HG03045 (cell line): Measurements from ENCODE around the gene GOLGA3.
"Not testable (repeated sequence)": the region's sequence is repeated elsewhere in the genome, so short reads cannot be mapped to it uniquely, and the experiment has no call there.

Experiments
- ATAC-seq: cut with Tn5 transposase; IDR thresholded peaks from one replicate; pipeline ENCODE4 v1.9.1; 2021; ENCODE audit warnings: mild to moderate bottlenecking, moderate library complexity; ENCODE audit not compliant: unreplicated experiment

Gene GOLGA3

DNA sequence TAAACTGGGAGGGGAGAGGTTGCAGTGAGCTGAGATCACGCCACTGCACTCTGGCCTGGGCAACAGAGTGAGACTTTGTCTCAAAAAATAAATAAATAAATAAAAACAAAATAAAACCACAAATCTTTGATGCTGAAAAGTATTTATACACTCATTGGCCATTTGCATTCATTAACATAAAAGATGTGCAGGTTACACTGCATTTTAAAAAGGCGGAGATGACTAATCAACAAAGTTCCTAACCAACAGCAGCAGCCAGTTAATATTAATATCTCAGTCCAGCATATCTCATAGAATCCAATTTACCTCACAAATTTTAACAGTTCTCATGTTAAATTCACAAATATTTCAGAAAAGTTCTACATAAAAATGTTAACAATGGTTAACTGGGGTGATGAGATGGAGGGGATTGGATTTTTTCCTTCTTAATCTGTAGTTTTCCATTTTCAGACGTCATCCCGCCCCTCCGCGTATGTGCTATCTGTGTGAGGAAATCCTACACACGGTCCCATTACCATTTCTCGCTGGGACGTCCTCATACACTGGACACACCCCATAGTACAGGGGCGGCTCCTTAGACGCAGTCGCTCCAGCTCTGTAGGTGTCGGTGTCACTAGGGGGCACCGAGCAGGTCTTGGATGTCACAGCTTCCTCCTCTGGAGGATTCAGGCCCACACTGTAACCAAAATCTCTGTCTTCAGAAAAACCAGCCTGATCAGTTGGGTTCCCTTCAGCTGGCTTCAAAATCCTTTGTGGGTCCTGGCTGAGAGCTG is 74.3 kb downstream of the GOLGA3 start:
- no peak for ATAC-seq

DNA sequence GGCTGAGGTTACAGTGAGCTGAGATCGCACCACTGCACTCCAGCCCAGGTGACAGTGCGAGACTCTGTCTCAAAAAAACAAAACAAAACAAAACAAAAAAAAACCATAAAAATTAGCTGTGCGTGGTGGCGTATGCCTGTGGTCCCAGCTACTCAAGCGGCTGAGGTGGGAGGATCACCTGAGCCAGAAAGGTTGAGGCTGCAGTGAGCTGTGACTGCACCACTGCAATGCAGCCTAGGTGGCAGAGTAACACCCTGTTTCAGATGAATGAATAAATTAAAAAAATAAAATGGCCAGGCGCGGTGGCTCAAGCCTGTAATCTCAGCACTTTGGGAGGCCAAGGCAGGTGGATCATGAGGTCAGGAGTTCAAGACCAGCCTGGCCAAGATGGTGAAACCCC is 75.0 kb downstream of the GOLGA3 start:
- ATAC-seq: not testable (repeated sequence)

DNA sequence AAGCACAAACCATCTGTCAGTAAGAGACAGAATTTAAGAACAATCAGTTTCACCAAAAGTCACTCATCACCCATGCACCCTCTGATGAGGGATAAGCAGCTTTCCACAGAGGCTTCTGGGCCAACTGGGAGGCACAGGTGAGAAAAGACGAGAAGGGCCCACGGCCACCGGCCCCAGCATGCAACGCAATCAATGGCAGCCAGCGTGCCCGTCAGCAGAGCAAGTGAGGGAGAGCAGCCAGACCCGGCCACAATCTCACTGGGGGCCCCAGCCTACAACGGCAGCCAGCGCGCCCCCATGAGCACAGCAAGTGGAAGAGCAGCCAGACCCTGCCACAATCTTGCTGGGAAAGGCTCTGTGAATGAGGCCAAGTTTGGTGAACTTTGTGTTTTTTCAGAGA is 80.3 kb downstream of the GOLGA3 start:
- ATAC-seq: no peak

DNA sequence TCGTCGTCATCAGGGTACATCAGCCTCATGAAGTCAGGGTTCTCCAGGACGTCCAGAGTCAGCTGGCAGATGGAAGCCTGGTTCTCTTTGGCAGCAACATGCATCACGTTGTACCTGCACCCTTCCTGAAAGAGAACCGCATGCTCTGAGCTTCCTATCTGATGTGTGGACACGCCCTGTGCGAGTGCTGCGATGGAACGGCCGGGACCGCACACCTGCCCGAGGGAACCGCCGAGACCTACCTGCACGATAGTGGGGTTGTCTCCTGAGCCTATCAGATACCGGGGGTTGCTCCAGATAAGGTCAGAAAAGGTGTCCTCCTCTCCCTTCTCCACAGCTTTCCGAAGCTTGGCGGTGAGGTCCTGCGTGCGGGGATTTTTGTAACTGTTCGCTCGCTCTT is 80.8 kb downstream of the GOLGA3 start:
- no peak for ATAC-seq

DNA sequence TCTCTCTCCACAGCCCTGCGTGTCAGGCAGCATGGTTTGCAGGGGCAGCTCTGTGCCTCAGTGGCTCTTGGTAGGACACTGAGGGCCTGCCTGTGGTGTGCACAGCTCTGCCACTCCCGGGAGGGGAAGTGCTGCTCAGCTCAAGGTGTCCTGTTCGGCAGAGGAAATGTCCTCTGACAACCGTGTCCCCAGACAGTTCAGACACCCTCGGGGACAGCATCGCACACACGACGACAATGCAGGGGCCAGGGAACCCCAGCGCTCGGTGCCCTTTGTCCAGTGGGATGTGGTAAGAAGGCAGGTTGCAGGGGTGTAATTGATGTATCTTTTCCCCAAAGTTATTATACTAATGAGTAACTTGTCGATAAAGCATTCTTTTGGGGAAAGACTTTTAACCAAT is 81.3 kb downstream of the GOLGA3 start:
- no peak for ATAC-seq

DNA sequence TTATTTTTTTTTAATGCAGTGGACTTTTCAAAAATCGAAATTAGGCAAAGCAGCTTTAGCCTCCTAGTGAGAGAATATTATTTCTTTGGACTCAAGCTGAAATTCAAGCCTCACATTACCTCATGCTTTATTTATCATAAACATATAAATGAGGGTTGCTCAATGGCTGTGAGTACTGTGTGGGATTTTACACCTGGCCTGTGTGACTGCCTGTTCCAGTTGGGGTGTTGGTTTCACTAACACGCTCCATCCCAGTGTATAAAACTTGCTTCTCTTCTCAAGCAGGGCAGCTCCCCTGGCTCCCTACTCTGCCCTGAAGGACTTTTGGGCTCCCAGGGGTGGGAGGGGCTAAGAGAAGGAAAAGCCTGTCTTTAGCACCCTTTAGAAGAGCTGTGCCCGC is 82.1 kb downstream of the GOLGA3 start:
- no peak for ATAC-seq

DNA sequence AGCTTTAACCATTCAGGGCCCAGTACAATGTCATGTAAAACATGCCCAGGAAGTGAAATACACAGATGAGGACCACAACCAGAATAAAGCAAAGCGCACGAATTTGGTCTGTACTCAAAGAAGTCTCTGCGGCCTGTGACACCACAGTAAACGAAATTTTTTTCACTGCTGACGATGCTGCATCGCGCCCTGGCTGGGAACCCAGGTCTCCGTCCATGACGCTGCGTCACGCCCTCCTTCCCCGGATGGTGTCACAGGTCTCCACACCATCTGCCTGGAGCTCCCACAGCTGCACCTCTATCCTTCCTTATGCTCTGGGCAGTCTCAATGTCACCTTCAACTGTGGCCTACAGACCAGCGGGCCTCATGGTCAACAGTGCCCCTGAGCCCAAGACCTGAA is 84.8 kb downstream of the GOLGA3 start:
- no peak for ATAC-seq

DNA sequence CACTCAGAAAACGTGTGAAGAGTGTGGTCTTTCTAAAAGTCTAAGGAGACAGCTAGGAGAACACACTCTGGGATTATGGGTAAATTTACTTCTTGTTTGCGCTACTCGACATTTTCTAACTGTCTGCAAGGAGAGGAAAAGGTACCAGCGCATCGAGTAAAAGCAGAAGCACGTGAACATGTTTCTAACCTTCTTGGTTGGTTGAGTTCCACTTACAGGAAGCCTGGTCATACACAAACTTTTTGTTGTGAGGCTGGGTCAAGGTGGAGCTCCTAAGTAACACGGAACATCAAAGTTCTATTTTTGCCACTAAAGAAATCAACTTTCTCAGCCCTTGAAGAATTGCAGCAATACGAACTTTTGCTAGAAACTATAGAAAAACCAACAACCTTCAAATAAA is 87.0 kb downstream of the GOLGA3 start:
- ATAC-seq: no peak

DNA sequence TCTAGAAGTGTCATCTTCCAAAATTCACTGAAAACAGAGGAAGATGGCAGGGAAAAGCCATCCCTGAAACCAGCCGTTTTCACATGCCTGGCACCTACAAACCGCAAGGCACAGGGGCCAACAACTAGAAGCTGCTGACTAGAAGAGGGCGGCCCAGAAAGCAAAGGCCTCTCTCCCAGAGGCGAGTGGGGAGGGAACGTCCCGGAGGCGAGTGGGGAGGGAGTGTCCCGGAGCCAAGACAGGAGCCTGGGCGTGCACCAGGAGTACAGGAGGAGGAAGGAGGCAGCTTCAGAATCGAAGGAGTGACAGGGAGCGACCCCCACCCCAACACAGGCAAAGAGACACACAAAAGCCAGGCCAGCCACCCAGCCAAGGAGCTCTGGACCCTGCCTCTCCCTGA is 88.0 kb downstream of the GOLGA3 start:
- no peak for ATAC-seq

DNA sequence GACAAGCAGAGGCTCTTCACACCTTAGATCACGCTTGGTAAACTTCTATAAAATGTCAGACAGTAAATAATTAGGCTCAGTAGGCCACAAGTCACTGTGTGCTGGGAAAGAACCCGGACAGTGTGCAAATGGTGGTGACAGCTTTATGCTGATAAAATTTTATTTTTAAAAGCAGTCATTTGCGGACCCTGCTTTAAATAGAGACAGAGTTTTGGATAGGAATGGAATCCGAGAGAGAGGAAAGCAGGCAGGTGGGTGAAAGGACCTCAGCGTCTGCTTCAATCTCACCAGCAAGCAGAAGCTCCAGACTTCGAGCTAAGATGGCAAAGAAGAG is 88.4 kb downstream of the GOLGA3 start:
- no peak for ATAC-seq

DNA sequence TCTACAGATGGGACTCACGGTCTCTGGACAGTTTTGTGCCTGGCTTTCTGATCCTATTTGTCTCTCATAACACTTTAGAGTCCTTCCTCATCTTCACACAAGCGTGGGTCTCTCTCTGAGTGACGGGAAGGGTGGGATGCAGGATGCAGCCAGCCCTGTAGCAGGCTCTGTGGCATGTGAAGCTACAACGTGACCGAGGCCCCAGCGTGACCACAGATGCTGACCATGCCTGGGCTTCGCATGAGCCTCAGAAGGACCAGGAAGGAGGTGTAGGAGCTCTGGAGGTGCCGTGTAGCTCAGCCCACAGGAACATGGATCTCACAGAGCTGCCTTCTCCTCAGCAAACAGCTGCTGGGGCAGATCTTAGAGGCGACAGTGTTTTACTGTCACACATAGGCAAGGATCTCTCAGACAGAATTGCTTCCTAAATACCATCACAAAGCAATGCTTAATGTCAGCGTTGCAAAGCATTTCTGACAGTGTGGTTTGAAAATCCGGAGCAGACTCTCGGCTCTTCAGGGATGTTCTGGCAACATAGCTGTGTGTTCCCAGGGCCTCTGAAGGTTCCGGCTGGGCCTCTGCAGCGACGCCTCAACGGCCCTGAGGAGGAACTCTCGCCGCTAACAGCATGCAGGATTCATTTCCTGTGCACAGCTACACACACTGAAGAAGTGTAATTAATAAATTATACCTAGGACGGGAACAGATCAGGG is 88.9 kb downstream of the GOLGA3 start:
- no peak for ATAC-seq

DNA sequence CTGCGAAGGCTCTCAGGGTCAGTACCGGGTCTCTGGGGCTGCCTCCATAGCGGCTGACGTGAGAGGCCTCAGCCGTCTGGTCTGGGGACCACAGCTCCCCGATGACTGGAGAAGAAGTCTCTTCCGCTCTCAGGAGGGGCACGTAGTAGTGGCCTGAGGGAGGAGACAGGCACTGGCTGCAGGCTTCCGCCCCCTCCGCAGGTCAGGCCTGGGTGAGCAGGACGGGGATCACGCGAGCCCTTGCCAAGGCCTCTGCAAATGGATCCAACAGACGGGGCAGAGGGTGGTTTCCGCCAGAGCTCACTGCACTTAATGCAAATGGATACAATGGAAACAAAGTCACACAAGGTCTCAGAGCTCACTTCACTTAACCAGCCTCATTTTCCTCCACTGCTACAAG is 91.8 kb downstream of the GOLGA3 start:
- ATAC-seq: no peak

DNA sequence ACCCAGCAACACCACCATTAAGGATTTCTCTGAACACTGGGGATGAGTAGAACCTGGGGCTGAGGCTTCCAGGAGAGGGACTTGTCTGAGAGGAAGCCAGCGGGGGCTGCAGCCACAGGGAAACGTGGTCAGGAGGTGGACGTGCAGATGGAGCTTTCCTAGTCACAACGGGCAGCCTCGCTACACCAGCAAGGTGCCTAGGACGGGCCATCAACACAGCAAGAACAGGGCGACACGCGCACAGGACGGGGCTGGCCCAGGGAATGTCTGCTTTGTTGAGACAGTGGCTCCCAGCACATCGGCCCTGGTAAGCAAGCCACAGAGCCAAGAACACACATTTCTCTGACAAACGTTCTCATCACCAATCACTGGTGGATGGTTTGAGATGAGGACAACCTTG is 92.3 kb downstream of the GOLGA3 start:
- ATAC-seq: no peak

DNA sequence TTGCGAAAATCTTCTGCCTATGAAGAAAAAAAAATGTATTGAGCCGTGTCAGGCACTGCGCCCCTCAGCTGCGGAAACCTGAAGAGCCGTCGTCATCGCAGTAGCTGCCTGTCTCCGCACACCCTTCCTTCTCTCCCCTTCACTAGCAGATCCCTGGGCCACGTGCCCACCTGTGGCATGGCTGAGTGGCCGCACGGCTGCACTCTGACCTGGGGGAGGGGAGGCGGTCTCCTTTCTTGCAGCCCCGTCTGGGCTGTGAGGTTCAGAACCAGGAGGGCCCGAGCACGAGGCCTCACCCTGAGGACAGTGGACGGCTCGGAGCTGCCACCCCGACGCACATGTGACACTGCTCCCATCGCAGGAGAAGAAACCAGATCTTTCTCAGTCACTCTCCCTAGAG is 93.2 kb downstream of the GOLGA3 start:
- no peak for ATAC-seq

DNA sequence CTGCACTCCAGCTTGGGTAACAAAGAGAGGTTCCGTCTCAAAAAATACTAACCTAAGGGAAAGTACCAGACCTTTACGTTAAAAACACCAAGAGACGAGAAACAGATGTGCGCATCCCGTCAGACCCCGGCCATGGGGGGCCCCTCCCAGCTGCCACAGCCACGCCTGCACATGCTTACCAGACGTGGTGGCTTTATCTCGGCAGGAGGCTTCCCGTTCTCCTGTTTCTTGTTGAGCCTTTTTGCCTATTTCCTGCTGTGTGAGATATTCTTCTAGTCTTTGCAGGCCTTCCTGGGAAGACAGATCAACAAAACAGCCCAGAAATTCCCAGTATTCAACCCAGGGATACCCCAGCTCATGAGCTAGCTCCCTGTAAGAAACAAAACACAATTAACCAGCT is 94.5 kb downstream of the GOLGA3 start:
- no peak for ATAC-seq

DNA sequence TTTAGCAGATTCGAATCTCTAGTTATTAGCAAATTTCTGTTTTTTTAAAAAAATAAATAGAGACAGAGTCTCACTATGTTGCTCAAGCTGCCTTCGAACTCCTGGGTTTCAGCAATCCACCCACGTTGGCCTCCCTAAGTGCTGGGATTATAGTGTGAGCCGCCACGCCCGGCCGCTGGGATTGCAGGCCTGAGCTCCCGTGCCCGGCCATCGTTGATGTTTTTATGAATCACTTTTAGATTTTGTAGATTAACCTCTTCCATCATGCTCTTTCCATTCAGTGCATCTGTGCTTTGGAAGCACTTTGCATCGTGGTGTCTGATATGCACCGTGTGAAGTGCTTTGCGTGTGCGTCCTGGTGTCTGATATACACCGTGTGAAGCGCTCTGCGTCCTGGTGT is 97.1 kb downstream of the GOLGA3 start:
- ATAC-seq: no peak

DNA sequence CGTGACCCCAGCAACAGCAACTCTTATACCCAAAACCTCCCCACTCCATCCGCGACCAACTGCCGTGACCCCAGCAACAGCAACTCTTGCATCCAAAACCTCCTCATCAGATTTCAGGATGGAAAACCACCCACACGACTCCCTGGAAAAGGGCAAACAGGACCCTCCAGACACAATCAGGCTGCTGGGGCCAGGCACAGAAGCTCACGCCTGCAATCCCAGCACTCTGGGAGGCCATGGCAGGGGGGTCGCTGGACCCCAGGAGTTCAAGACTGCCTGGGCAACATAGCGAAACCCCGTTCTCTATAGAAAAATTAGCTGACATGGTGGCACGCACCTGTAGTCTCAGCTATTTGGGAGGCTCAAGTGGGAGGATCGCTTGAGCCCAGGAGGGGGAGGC is 98.3 kb downstream of the GOLGA3 start:
- ATAC-seq: no peak

DNA sequence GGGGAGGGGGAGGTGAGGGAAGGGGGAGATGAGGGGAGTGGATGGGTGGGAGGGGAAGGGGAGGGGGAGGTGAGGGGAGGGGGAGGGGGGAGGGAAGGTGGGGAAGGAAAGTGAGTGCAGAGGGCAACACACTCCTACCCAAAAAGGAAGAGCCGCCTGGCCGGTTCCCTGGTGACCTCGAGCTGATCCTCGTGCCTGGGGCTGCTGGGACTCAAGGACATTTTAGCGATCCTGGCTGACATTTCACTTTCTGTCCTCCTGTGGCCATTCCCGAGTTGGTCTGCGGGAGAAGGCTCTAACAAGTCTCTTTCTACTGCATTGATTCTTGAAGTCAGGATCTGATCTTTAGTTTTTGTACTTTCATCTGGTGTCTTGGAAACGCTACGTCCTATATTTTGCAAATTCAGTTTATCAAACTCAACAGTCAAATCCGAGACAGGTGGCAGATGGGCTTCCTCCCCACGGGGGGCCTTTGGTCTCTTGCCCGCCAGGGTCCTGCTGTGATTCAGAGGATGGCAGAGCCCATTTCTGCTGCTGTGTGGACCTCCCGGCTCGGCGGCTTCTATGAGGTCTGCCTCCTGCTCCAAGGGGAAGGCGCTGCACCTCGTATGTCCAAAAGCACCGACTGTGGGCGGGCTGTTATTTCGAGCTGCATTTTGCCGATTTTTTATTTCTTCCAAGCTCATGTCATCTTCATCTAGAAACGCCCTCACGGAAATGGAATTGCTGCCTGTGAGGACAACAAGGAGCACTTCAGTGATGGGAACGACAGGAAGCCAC is 98.9 kb downstream of the GOLGA3 start:
- no peak for ATAC-seq

DNA sequence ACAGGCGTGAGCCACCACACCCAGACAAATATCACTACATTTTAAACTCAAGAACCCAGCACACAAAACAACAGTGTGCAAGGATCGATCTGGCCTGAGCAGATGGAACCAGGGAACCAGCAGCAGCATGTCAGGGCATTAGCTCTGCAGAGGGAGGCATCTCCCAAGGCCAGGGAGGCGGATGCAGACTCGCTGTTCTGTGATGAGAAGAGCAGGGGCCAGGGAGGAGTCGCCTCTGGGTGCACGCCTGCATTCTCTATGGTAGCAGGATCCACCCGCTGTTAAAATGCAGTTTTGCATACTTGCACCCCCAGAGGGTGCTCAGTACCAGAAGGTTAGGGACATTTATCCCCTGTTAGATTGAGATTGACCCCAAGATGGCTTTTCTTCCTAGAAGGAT is 100.2 kb downstream of the GOLGA3 start:
- no peak for ATAC-seq

DNA sequence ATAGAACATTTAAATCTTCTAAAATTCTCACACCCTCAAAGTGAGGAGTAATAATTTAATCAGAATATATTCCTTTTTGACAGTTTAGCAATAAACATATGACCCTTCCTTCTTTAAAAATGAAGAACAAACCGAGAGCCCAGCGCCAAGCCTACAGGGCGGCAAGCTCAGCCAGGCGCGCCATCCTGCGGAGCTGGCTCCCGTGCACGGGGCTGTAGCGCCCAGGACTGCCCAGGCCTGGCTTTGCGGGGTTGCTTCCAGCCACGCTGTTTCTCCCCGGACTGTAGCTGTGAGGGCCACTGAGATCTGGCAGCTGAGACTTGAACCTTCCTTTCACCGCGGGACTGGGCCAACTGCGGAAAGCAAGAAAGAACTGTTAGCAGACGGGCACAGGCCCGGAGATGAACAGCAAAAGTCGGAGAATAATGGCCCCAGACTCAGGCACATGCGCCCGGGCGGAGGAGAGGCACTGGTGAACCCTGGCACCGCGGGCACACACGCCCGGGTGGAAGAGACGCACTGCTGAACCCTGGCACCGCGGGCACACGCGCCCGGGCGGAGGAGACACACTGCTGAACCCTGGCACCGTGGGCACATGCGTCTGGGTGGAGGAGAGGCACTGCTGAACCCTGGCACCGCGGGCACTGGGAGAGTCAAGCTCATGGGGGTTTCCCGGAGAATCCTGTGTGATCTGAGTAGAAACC is 101.4 kb downstream of the GOLGA3 start:
- no peak for ATAC-seq

DNA sequence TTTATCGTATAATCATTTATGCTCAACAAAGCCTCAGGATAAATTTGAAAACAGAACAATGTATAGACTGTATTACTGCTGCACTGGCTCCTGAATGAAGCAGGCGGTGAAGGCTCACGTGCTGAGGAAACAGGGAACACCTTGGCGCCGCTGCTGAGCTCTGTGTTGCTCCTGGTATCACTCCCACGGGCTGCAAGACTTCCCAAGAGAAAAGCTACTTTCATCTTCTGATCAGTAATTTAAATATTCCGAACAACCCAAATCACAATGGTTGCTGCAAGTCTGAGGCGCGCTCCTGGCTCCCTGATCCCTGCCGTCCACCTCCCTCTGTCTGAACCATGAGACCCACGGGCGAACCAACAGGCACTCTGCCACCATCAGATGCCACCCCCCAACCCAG is 102.3 kb downstream of the GOLGA3 start:
- no peak for ATAC-seq
